ENCODE measurements around the gene PIGU.

The PIGU gene

GRCh38 chr20:34713194-34713943 is 36.5 kb upstream of the PIGU start:
- Histone ChIP-seq H3K4me1 (ENCODE audit: control insufficient read depth, insufficient read depth, low read length) (no peaks in the 10 kb centered on the region; the same call in 1 of the 2 replicates), H3K27ac (ENCODE audit: low read length) (no peak overlapping the region), H3K4me3 (ENCODE audit: low read length) (no peak overlapping the region), H3K9me3 (ENCODE audit: control insufficient read depth, insufficient read depth, low read length) (no peaks in the 10 kb centered on the region), H3K36me3 (ENCODE audit: control insufficient read depth, insufficient read depth, low read length) (no peaks in the 10 kb centered on the region), H3K27me3 (ENCODE audit: control insufficient read depth, insufficient read depth, low read length) (peaks cover 12% of the 10 kb centered on the region; the same call in 1 of the 2 replicates)
- no peak for DNase-seq (ENCODE audit: low read depth, low spot score)
- no CpG with 5 or more reads among the region's 1 CpG for WGBS (ENCODE audit: insufficient coverage, insufficient read length)

- DNase-seq (ENCODE audit: low read depth, low spot score): no peak
- Histone ChIP-seq H3K9me3 (ENCODE audit: control insufficient read depth, insufficient read depth, low read length) (no peaks in the 10 kb centered on the region), H3K4me3 (ENCODE audit: low read length) (no peak overlapping the region), H3K27me3 (ENCODE audit: control insufficient read depth, insufficient read depth, low read length) (peaks cover 12% of the 10 kb centered on the region; the same call in 1 of the 2 replicates), H3K27ac (ENCODE audit: low read length) (no peak overlapping the region), H3K36me3 (ENCODE audit: control insufficient read depth, insufficient read depth, low read length) (no peaks in the 10 kb centered on the region), H3K4me1 (ENCODE audit: control insufficient read depth, insufficient read depth, low read length) (no peaks in the 10 kb centered on the region; the same call in 1 of the 2 replicates)
- WGBS (ENCODE audit: insufficient coverage, insufficient read length): no CpG with 5 or more reads among the region's 5 CpGs
These were observed 35.8 kb upstream of the PIGU start for GRCh38 chr20:34712525-34713192.

- no CpG with 5 or more reads among the region's 3 CpGs for WGBS (ENCODE audit: insufficient coverage, insufficient read length)
- H3K9me3 ChIP-seq (ENCODE audit: control insufficient read depth, insufficient read depth, low read length): no peaks in the 10 kb centered on the region
- H3K36me3 ChIP-seq (ENCODE audit: control insufficient read depth, insufficient read depth, low read length): no peaks in the 10 kb centered on the region
- no peaks in the 10 kb centered on the region; the same call in 1 of the 2 replicates for H3K4me1 ChIP-seq (ENCODE audit: control insufficient read depth, insufficient read depth, low read length)
- no peak overlapping the region for H3K27ac ChIP-seq (ENCODE audit: low read length)
- H3K27me3 ChIP-seq (ENCODE audit: control insufficient read depth, insufficient read depth, low read length): peaks cover 12% of the 10 kb centered on the region; the same call in 1 of the 2 replicates
- H3K4me3 ChIP-seq (ENCODE audit: low read length): no peak overlapping the region
- DNase-seq (ENCODE audit: low read depth, low spot score): no peak
These were observed 35.0 kb upstream of the PIGU start for GRCh38 chr20:34711813-34712430.

GRCh38 chr20:34710861-34711574 is 34.1 kb upstream of the PIGU start:
- Histone ChIP-seq H3K9me3 (ENCODE audit: control insufficient read depth, insufficient read depth, low read length) (no peaks in the 10 kb centered on the region), H3K27me3 (ENCODE audit: control insufficient read depth, insufficient read depth, low read length) (peaks cover 12% of the 10 kb centered on the region; the same call in 1 of the 2 replicates), H3K4me3 (ENCODE audit: low read length) (no peak overlapping the region), H3K4me1 (ENCODE audit: control insufficient read depth, insufficient read depth, low read length) (no peaks in the 10 kb centered on the region; the same call in 1 of the 2 replicates), H3K27ac (ENCODE audit: low read length) (no peak overlapping the region), H3K36me3 (ENCODE audit: control insufficient read depth, insufficient read depth, low read length) (no peaks in the 10 kb centered on the region)
- no CpG with 5 or more reads among the region's 9 CpGs for WGBS (ENCODE audit: insufficient coverage, insufficient read length)
- no peak for DNase-seq (ENCODE audit: low read depth, low spot score)

GRCh38 chr20:34710568-34710839 is 33.6 kb upstream of the PIGU start:
- DNase-seq (ENCODE audit: low read depth, low spot score): no peak
- H3K4me1 ChIP-seq (ENCODE audit: control insufficient read depth, insufficient read depth, low read length): no peaks in the 10 kb centered on the region; the same call in 1 of the 2 replicates
- H3K27ac ChIP-seq (ENCODE audit: low read length): no peak overlapping the region
- no peaks in the 10 kb centered on the region for H3K36me3 ChIP-seq (ENCODE audit: control insufficient read depth, insufficient read depth, low read length)
- H3K4me3 ChIP-seq (ENCODE audit: low read length): no peak overlapping the region; the same call in 1 of the 2 replicates
- no peaks in the 10 kb centered on the region for H3K9me3 ChIP-seq (ENCODE audit: control insufficient read depth, insufficient read depth, low read length)
- H3K27me3 ChIP-seq (ENCODE audit: control insufficient read depth, insufficient read depth, low read length): peaks cover 12% of the 10 kb centered on the region; the same call in 1 of the 2 replicates

- no peaks in the 10 kb centered on the region for H3K36me3 ChIP-seq (ENCODE audit: control insufficient read depth, insufficient read depth, low read length)
- DNase-seq (ENCODE audit: low read depth, low spot score): no peak
- peaks cover under 1% of the 10 kb centered on the region; the same call in 1 of the 2 replicates for H3K4me1 ChIP-seq (ENCODE audit: control insufficient read depth, insufficient read depth, low read length)
- H3K27ac ChIP-seq (ENCODE audit: low read length): no peak overlapping the region
- peak overlapping the region; percentile 87; the same call in 1 of the 2 replicates for H3K4me3 ChIP-seq (ENCODE audit: low read length)
- H3K27me3 ChIP-seq (ENCODE audit: control insufficient read depth, insufficient read depth, low read length): peaks cover 12% of the 10 kb centered on the region; the same call in 1 of the 2 replicates
- no peaks in the 10 kb centered on the region for H3K9me3 ChIP-seq (ENCODE audit: control insufficient read depth, insufficient read depth, low read length)
- no CpG with 5 or more reads among the region's 61 CpGs for WGBS (ENCODE audit: insufficient coverage, insufficient read length)
These were observed 33.1 kb upstream of the PIGU start for GRCh38 chr20:34709831-34710567.

GRCh38 chr20:34709044-34709830 is 32.3 kb upstream of the PIGU start:
- Histone ChIP-seq H3K9me3 (ENCODE audit: control insufficient read depth, insufficient read depth, low read length) (no peaks in the 10 kb centered on the region), H3K27ac (ENCODE audit: low read length) (no peak overlapping the region), H3K4me3 (ENCODE audit: low read length) (peak overlapping the region; percentile 87), H3K27me3 (ENCODE audit: control insufficient read depth, insufficient read depth, low read length) (peaks cover 12% of the 10 kb centered on the region; the same call in 1 of the 2 replicates), H3K36me3 (ENCODE audit: control insufficient read depth, insufficient read depth, low read length) (no peaks in the 10 kb centered on the region), H3K4me1 (ENCODE audit: control insufficient read depth, insufficient read depth, low read length) (peaks cover 2% of the 10 kb centered on the region; the same call in 1 of the 2 replicates)
- WGBS (ENCODE audit: insufficient coverage, insufficient read length): no CpG with 5 or more reads among the region's 64 CpGs
- peak; percentile 41 for DNase-seq (ENCODE audit: low read depth, low spot score)

- H3K4me1 ChIP-seq (ENCODE audit: control insufficient read depth, insufficient read depth, low read length): peaks cover 2% of the 10 kb centered on the region; the same call in 1 of the 2 replicates
- no CpG with 5 or more reads among the region's 22 CpGs for WGBS (ENCODE audit: insufficient coverage, insufficient read length)
- peaks cover 12% of the 10 kb centered on the region; the same call in 1 of the 2 replicates for H3K27me3 ChIP-seq (ENCODE audit: control insufficient read depth, insufficient read depth, low read length)
- no peak for DNase-seq (ENCODE audit: low read depth, low spot score)
- H3K36me3 ChIP-seq (ENCODE audit: control insufficient read depth, insufficient read depth, low read length): no peaks in the 10 kb centered on the region
- H3K4me3 ChIP-seq (ENCODE audit: low read length): peak overlapping the region; percentile 87; the same call in 1 of the 2 replicates
- H3K9me3 ChIP-seq (ENCODE audit: control insufficient read depth, insufficient read depth, low read length): no peaks in the 10 kb centered on the region
- H3K27ac ChIP-seq (ENCODE audit: low read length): no peak overlapping the region
These were observed 31.7 kb upstream of the PIGU start for GRCh38 chr20:34708621-34709043.

Measured in iPS DF 6.9 (cell line).